ENCODE results near the gene RNF126.
A peak's percentile ranks its signal among the peaks of the same experiment; 100 is the strongest.
"Not testable (repeated sequence)": the region's sequence is repeated elsewhere in the genome, so short reads cannot be mapped to it uniquely, and the experiment has no call there.

Gene RNF126

GRCh38 chr19:645912-646778 is 16.9 kb downstream of the RNF126 start:
- DNase-seq: no peak

- DNase-seq: no peak
Measured at GRCh38 chr19:644789-645188, 18.2 kb downstream of the RNF126 start.

- DNase-seq: no peak
Measured at GRCh38 chr19:644363-644762, 18.7 kb downstream of the RNF126 start.

DNA sequence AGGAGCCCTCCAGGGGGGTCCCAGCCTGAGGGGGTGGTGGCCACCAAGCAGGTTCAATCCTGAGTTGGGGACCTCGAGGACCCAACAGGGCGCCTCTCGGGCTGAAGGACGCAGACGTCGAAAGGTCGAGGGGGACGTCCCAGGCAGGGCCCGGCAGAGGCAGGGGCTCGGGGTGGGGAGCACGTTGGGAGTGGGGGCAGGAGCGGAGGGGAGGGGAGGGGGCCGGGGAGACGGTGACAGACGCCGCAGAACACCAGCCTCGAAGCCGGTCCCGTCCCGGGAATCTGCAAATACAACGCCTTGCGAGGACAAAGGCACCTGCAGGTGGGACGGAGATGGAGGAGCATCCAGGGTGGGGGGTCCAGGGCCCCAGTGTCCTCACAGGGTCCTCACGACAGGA is 19.3 kb downstream of the RNF126 start:
- DNase-seq: no peak

GRCh38 chr19:642767-643727 is 20.0 kb downstream of the RNF126 start:
- no peak for DNase-seq

- no peak for DNase-seq
Measured at GRCh38 chr19:641702-642101, 21.3 kb downstream of the RNF126 start.

- no peak for DNase-seq
Measured at GRCh38 chr19:640606-641189, 22.3 kb downstream of the RNF126 start.

DNA sequence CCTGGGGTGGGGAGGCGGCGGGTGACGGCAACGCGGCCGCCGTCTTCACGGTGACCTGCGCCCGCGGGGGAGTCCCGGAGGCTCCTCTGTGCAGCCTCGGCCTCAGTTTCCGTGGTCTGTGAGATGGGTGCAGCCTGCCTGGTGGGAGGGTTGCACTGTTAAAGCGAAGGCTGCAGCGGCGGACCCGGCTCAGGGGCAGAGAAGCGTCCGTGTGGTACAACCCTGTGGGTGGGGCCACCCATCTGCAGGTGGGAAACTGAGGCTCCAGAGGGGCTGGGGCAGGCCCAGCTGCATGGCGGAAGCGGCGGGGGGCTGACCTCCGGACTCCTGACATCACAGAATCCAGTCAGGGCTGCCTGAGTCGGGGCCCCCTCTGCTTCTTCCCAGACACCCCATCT is 22.9 kb downstream of the RNF126 start:
- no peak for DNase-seq

DNA sequence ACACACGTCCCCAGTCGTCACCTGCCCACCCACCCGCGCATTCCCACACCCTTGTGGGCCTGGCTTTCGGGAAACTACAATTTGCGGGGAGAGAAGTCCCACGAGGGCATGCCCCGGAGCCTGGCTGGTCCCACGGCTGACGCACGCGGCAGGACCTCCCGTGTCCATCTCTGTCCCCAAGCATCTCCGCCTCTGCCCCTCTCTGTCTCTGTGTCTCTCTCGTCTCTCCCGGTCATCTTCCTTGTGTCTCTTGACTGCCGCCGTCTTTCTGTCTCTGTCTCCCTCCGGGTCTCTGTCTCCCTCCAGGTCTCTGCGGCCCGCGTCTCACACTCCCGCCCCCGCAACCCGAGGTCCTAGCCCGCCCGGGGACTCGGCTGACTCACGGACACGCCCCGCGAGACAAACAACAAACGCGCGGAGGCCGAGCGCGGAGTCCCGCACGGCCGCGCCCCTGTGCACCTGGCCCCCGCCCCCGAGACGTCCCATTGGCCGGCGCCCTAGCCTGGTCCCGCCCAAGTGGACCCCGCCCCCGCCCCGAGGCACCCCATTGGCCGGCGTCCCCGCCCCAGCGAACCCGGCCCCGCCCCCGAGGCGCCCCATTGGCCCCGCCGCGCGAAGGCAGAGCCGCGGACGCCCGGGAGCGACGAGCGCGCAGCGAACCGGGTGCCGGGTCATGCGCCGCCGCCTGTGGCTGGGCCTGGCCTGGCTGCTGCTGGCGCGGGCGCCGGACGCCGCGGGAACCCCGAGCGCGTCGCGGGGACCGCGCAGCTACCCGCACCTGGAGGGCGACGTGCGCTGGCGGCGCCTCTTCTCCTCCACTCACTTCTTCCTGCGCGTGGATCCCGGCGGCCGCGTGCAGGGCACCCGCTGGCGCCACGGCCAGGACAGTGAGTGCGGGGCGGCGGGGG is 23.5 kb downstream of the RNF126 start, which contains the start of gene FGF22:
Gene FGF22, plus strand, starts transcription at position 627 of the 908 bp plus-strand sequence. Its CDS starts 47 bp downstream, at position 674.
- peak; percentile 95 for DNase-seq

- DNase-seq: no peak
Measured at GRCh38 chr19:638906-639252, 24.1 kb downstream of the RNF126 start.

DNA sequence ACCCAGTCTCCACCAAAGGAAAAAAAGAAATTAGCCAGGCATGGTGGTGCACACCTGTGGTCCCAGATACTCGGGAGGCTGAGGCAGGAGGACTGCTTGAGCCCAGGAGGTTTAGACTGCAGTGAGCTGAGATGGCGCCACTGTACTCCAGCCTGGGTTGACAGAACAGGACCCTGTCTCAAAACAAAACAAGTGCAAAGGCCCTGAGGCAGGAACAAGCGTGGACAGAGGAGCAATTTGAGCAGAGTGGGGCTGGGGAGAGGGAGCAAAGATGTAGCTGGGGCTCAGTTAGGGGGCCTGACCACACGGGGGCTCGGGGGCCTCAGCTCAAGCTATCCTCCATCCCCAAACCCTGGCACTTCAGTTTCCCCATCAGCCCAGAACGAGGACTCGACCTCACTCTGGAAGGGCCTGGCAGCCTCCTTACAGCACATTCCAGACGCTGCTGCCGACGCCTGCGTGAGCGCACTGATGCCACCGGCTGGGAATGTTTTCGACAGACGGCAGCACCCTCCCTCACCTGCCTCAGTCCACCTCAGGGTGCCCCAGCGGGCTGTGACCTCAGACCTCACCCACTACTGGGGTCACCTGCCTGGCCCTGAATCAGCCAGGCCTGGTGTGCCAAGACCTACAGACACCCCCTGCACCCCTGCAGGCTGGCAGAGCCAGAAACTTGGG is 27.9 kb downstream of the RNF126 start:
- no peak for DNase-seq

GRCh38 chr19:633786-634639 is 29.0 kb downstream of the RNF126 start:
- peak; percentile 39 for DNase-seq

DNA sequence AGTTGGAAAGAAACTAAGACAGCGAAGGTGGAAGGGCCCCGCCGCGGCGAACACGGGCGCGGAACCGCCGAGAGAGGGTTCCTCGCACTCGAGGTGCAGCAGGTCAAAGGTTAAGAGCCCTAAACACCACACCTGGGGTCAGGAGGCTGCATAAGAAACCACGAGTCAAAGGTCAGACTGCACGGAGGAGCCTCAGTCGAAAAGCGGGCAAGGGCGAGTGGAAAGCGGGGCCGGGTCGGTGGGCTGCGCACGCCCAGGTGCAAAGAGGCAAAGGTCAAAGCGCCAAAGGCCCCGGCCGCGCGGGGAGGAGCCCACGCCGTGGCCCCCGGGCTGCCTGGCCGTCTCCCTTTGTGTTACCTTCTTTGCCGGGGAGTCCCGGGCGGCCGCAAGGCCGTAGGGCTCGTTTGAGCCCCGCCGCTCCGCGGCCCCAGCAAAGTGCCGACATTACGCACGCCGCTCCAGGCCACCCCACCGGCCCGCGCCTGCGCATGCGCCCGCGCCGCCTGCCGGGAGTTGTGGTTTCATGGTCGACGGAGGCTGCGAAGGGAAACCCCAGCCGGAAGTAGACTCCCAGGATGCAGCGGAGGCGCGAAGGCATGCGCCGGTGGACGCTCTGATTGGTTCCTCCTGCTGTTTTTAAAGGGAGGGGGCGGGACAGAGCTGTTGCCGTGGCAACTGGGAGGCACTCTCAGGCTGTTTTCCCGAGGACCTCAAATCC is 29.8 kb downstream of the RNF126 start, which contains the start of gene POLRMT:
Gene POLRMT, minus strand, starts transcription at position 470 of the 718 bp plus-strand sequence. Its CDS starts 25 bp downstream, at position 445.
- DNase-seq: peak; percentile 99

- peak; percentile 81 for DNase-seq
Measured at GRCh38 chr19:632579-633067, 30.4 kb downstream of the RNF126 start.

DNA sequence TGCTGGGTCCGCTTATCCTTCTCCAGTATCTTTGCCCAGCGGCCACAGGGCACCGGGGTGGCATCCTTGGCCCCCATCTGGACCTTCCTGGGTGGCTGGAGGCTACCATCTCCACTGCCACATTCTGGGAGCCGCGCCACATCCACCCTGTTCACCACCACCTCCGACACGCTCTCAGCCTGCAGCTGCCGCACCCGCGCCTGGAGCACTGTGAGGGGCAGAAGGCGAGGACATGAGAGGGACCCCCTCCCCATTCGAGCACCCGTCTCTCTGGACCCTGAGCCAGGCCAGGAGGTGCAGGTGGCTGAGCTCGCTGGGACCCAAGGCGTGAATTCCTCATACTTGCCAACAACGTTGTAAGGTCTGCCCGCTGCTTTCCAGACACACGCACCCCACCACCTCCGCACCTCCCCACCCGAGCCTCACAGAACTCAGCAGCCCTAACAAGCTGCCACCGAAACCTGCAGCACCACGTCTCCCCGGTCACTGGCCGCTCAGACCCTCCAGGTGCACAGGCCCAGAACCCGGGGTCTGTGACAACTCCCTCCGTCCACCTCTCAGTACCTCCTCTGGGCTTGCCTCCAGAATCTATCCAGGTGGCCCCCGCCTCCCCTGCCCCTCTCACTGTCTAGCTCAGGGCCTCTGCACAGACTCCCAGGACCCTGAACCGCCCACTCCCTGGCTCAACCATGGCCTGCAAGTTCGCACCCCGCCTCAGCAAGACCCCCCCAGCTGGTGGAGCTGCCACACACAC is 32.9 kb downstream of the RNF126 start:
- DNase-seq: no peak

GRCh38 chr19:629515-629914 is 33.5 kb downstream of the RNF126 start:
- not testable (repeated sequence) for DNase-seq

DNA sequence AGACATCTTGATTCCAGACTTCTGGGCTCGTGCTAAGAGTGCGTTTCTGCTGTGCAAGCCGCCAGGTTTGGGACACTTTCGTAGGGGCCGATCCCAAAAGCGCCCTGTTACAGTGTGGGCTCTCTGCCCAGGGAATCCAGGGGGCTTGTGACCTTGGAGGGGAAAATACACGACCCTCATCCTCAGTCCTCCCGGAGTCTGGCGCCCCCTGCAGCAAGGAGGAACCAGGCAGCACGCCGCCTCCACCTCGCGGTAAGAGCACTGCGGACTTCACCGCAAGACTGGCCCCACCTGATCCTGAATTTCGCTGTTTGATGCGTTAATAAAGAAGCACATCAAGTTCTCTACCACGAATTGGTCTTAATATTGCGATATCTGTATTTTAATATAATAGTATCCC is 34.8 kb downstream of the RNF126 start:
- peak; percentile 37 for DNase-seq

GRCh38 chr19:626566-626965 is 36.4 kb downstream of the RNF126 start:
- not testable (repeated sequence) for DNase-seq

- DNase-seq: no peak
Measured at GRCh38 chr19:625257-625656, 37.8 kb downstream of the RNF126 start.

Data from hematopoietic multipotent progenitor cell treated with erythropoietin and hydrocortisone succinate and interleukin-3 and kit ligand, for 6 days (in vitro differentiated cells).